Activated CD8-positive, alpha-beta memory T cell treated with anti-CD3 and anti-CD28 coated beads for 36 hours (primary cell): Measurements from ENCODE around the gene AGMO. TPM values are rescaled to one million over a fixed set of nuclear protein-coding genes. Genes with fewer than 3 reads are reported as not detected.

Experiments used
- CTCF ChIA-PET: fragments of 350-600 bp; sonication (Branson Sonifier 250); formaldehyde crosslinking; loops from one replicate; lab custom pipeline; 2021; ENCODE audit warnings: antibody characterized with exemption; lab: Charles Lee
- POLR2A ChIA-PET: fragments of 350-600 bp; sonication (Branson Sonifier 250); formaldehyde crosslinking; loops from one replicate; lab custom pipeline; 2021; ENCODE audit warnings: antibody characterized with exemption; lab: Charles Lee
- total RNA-seq, 2 experiments: library from RNA; stranded (reverse); gene quantifications; one replicate each; pipeline ENCODE4 v1.2.3, GENCODE V29; 2021

Gene AGMO
- total RNA-seq, 2 experiments from 2014 or later: not detected

DNA sequence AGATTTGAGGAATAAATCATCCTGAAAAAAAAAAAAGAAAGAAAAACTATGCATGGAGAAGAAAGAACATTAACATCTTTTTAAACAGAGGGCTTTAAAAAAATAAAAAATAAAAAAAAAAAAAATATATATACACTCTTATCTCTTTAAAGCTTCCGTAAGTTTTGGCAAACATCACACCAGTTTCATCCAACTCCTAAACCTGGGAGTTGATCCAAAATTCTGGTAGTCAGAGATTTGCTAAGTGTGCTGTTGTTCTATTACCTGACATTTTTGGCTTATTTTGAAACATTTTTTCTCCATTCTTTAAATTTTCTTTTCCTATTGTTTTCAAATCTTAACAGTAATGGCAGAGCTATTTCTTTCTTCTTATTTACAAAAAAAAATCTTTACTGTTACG lies 273.1 kb downstream of the AGMO start:
- CTCF ChIA-PET: no interaction called here
- POLR2A ChIA-PET: no interaction called here

- CTCF ChIA-PET: no interaction called here
- POLR2A ChIA-PET: no interaction called here
Observed at GRCh38 chr7:15284396-15284795, 277.4 kb downstream of the AGMO start.

- CTCF ChIA-PET: no interaction called here
- POLR2A ChIA-PET: no interaction called here
Observed at GRCh38 chr7:15280078-15280733, 281.6 kb downstream of the AGMO start.

DNA sequence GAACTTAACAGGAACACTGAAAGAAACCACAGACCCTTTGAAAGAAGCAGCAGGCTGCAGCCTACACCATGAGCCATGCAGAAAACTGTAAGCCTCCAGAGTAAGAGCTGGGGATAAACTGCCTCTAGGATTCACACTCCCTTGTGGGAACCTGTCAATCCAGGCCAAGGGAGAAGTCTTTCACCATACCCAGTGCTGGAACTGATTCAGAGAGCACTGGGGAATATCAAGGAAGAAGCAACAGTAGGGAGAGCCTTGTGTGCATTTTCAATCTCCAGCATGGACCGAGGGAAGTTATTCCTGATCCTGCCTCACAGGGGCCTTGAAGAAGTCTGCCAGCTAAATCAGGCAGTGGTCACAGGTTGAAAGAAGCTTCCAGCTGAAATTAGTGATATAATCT lies 282.2 kb downstream of the AGMO start:
- POLR2A ChIA-PET: no interaction called here
- CTCF ChIA-PET: no interaction called here

DNA sequence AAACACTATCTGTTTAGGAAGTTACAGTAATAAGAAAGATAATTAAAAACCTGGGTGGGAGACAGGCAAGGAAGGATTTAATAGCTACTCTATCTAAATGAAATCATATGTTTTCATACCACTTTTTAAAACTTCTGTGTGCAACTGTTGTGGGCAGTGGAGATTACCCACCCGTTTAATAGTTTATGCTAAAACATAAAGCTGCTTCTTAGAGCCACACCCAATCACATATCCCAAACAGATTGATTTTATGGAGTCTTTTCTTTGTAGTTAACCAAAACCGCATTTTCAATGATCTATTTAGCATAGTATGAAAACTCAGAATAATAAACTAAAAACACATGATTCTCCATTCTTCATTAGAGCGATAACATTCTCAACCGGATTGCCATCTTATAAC lies 304.1 kb downstream of the AGMO start:
- CTCF ChIA-PET: no interaction called here
- POLR2A ChIA-PET: no interaction called here

GRCh38 chr7:15252181-15252580 lies 309.6 kb downstream of the AGMO start:
- CTCF ChIA-PET: no interaction called here
- POLR2A ChIA-PET: no interaction called here

GRCh38 chr7:15248514-15248913 lies 313.3 kb downstream of the AGMO start:
- ChIA-PET CTCF (no interaction called here), POLR2A (no interaction called here)

DNA sequence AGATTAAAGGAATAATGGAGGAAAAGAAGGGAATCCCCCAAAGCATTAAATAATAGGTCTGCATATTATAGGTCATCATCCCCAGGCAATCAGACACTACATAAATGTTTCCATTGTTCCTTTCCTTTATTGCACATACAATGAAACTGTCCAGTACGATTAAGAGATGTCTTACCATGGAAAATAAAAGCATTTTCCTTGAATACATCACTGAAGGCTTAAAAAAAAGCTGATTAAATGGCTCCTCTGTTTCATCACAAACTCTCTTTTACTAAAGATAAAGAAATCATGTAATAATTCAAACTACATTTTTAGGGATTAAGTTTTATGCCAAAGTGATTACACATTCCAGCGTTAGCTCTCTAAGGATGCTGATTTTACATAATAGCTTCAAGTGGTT lies 316.0 kb downstream of the AGMO start:
- ChIA-PET POLR2A (no interaction called here), CTCF (no interaction called here)

DNA sequence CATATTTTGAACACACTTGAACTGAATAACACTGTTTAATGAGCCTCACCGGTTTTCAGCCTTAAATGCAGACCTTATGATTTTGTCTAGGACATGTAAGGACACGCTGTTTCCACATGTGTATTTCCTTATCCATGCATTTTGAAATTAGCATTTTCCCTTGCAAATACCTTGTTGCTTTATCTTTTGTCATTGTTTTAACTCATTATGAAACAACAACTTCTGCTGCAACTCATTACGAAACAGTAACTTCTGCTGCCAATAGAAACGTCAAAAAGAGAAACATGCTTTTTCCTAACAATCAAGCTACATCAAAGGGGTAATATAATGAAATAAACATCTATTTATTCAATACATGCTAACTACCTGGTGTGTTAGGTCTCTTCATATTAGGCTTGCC lies 322.0 kb downstream of the AGMO start:
- CTCF ChIA-PET: no interaction called here
- POLR2A ChIA-PET: no interaction called here

DNA sequence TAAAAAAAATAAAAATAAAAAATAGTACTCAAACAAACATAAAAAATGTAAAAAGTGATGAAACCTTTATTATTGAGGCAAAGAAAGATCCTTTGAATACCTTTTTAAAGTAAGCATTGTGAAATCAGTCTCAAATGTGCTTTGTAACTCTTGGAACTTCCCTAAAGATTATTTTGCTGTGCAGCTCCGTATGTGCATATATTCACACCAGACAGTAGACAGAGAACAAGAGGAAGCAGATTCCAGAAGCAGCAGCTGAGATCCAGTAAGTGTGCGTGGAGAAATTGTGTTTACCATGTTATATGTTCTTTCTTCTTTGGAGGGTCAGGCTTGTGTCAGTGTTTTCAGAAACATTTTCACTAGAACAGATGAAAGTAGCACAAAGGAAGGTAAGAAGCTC lies 324.9 kb downstream of the AGMO start:
- ChIA-PET CTCF (no interaction called here), POLR2A (no interaction called here)

DNA sequence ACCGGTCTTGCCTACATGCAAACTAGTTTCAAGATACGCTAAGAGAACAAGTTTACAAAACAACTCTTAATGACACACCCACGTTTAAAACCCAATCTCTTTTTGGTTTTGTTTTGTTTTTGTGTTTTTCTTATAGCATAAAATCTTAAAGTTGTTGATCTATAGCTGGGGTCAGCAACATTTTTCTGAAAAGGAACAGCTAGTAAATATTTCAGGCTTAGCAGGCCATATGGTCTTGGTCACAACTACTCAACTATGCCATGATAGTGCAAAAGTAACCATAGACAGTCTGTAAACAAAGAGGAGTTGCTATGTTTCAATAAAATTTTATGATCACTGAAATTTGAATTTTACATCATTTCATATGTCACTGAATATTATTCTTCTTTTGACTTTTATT lies 327.4 kb downstream of the AGMO start:
- POLR2A ChIA-PET: no interaction called here
- CTCF ChIA-PET: no interaction called here

GRCh38 chr7:15228831-15229230 lies 333.0 kb downstream of the AGMO start:
- ChIA-PET CTCF (interaction anchor here (0.6 kb wide), 1 partner anchor 64 kb away, joined by 3 read pairs; no protein-coding TSS in a partner anchor), POLR2A (no interaction called here)

GRCh38 chr7:15225981-15226380 lies 335.8 kb downstream of the AGMO start:
- CTCF ChIA-PET: no interaction called here

GRCh38 chr7:15219758-15220157 lies 342.1 kb downstream of the AGMO start:
- ChIA-PET POLR2A (no interaction called here), CTCF (no interaction called here)

More at GRCh38 chr7:15225981-15226380, 335.8 kb downstream of the AGMO start:
- POLR2A ChIA-PET: no interaction called here

- ChIA-PET POLR2A (no interaction called here), CTCF (no interaction called here)
Observed at GRCh38 chr7:15218261-15218660, 343.6 kb downstream of the AGMO start.

- POLR2A ChIA-PET: no interaction called here
- CTCF ChIA-PET: no interaction called here
Observed at GRCh38 chr7:15215616-15216015, 346.2 kb downstream of the AGMO start.

- POLR2A ChIA-PET: no interaction called here
Observed at GRCh38 chr7:15214976-15215375, 346.8 kb downstream of the AGMO start.

GRCh38 chr7:15213093-15213492 lies 348.7 kb downstream of the AGMO start:
- ChIA-PET POLR2A (no interaction called here), CTCF (no interaction called here)

More at GRCh38 chr7:15214976-15215375, 346.8 kb downstream of the AGMO start:
- CTCF ChIA-PET: no interaction called here

DNA sequence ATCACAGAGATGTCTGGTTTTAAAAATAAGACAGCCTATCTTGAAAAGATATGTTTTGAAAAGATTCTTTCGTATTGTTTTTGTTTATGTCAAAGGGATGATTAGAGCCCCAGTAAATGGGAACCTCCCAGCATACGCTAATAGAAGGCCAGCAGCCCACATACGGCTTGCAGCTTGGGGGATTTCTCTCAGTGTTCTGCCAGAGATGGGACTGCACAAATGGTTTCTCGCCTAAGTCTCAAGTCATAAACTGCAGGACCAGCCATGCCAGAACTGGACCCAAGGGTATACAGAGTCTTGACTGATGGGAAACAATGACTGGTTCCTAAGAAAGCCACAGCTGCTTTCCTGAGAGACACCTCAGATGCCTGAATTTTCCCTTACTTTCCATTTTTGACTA lies 352.4 kb downstream of the AGMO start:
- CTCF ChIA-PET: no interaction called here

GRCh38 chr7:15204421-15204820 lies 357.4 kb downstream of the AGMO start:
- ChIA-PET POLR2A (no interaction called here), CTCF (no interaction called here)

More for the DNA sequence above, 352.4 kb downstream of the AGMO start:
- POLR2A ChIA-PET: no interaction called here

DNA sequence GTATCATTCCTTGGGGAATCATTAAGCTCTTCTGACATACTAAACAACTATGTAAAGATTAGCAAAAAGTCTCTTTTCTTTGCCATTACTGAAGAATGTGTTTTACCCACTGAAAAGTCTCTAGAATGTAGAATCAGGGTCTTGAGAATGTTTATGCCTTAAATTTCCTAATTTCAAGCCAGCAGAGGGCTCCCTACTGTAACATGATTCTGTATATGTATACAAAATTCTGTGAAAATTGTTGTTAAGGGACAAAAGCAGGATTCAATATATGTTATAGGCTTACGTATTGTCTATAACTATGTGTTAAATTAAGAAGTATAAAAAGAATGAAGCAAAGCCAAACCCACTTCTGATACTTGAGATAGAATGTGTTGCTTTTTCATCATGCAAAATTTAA lies 362.3 kb downstream of the AGMO start:
- CTCF ChIA-PET: no interaction called here
- POLR2A ChIA-PET: no interaction called here
